Rectal smooth muscle tissue (tissue), 1 donor: ENCODE measurements around the gene SCUBE3.

Experiments
- H3K27ac ChIP-seq: one replicate; pipeline ENCODE4 v1.7.0; 2013; ENCODE audit warnings: low read depth, low read length, inconsistent platforms
- H3K27me3 ChIP-seq: one replicate; pipeline ENCODE4 v1.7.0; 2013; ENCODE audit warnings: low read length; ENCODE audit not compliant: control insufficient read depth, insufficient read depth
- H3K36me3 ChIP-seq: one replicate; pipeline ENCODE4 v1.7.0; 2013; ENCODE audit warnings: low read length; ENCODE audit not compliant: control insufficient read depth, insufficient read depth
- H3K4me1 ChIP-seq: one replicate; pipeline ENCODE4 v1.7.0; 2013; ENCODE audit warnings: low read length; ENCODE audit not compliant: control insufficient read depth, insufficient read depth
- H3K4me3 ChIP-seq: one replicate; pipeline ENCODE4 v1.7.0; 2013; ENCODE audit warnings: low read length
- H3K9ac ChIP-seq: one replicate; pipeline ENCODE4 v1.7.0; 2013; ENCODE audit warnings: low read length

SCUBE3 gene

GRCh38 chr6:35184580-35185301, 29.0 kb upstream of the SCUBE3 start:
- Histone ChIP-seq H3K27ac (no peak overlapping the region), H3K36me3 (no peaks in the 10 kb centered on the region), H3K4me1 (peaks cover 8% of the 10 kb centered on the region), H3K27me3 (no peaks in the 10 kb centered on the region), H3K4me3 (no peak overlapping the region), H3K9ac (no peak overlapping the region)

- H3K27ac ChIP-seq = no peak overlapping the region
- no peaks in the 10 kb centered on the region for H3K36me3 ChIP-seq
- H3K27me3 ChIP-seq = no peaks in the 10 kb centered on the region
- H3K9ac ChIP-seq = no peak overlapping the region
- peaks cover 8% of the 10 kb centered on the region for H3K4me1 ChIP-seq
- no peak overlapping the region for H3K4me3 ChIP-seq
Measured at GRCh38 chr6:35185302-35185681, 28.5 kb upstream of the SCUBE3 start.

GRCh38 chr6:35185971-35186370, 27.8 kb upstream of the SCUBE3 start:
- H3K4me1 ChIP-seq = peaks cover 8% of the 10 kb centered on the region

GRCh38 chr6:35186571-35186970, 27.2 kb upstream of the SCUBE3 start:
- H3K27me3 ChIP-seq = no peaks in the 10 kb centered on the region
- H3K36me3 ChIP-seq = no peaks in the 10 kb centered on the region
- peaks cover 5% of the 10 kb centered on the region for H3K4me1 ChIP-seq
- H3K27ac ChIP-seq = no peak overlapping the region
- H3K9ac ChIP-seq = no peak overlapping the region
- H3K4me3 ChIP-seq = no peak overlapping the region

More at GRCh38 chr6:35185971-35186370, 27.8 kb upstream of the SCUBE3 start:
- Histone ChIP-seq H3K4me3 (no peak overlapping the region), H3K9ac (no peak overlapping the region), H3K27me3 (no peaks in the 10 kb centered on the region), H3K36me3 (no peaks in the 10 kb centered on the region), H3K27ac (no peak overlapping the region)

GRCh38 chr6:35188886-35189285, 24.9 kb upstream of the SCUBE3 start:
- no peak overlapping the region for H3K4me3 ChIP-seq
- no peaks in the 10 kb centered on the region for H3K36me3 ChIP-seq
- H3K9ac ChIP-seq = no peak overlapping the region
- no peak overlapping the region for H3K27ac ChIP-seq
- H3K27me3 ChIP-seq = no peaks in the 10 kb centered on the region
- no peaks in the 10 kb centered on the region for H3K4me1 ChIP-seq

- H3K9ac ChIP-seq = no peak overlapping the region
- no peak overlapping the region for H3K4me3 ChIP-seq
- H3K36me3 ChIP-seq = no peaks in the 10 kb centered on the region
- H3K27ac ChIP-seq = no peak overlapping the region
- no peaks in the 10 kb centered on the region for H3K27me3 ChIP-seq
- H3K4me1 ChIP-seq = no peaks in the 10 kb centered on the region
Measured at GRCh38 chr6:35190306-35190705, 23.4 kb upstream of the SCUBE3 start.

GRCh38 chr6:35191889-35192288, 21.9 kb upstream of the SCUBE3 start:
- Histone ChIP-seq H3K4me3 (no peak overlapping the region), H3K9ac (no peak overlapping the region), H3K4me1 (no peaks in the 10 kb centered on the region), H3K27ac (no peak overlapping the region), H3K27me3 (no peaks in the 10 kb centered on the region), H3K36me3 (no peaks in the 10 kb centered on the region)

GRCh38 chr6:35192301-35192860, 21.4 kb upstream of the SCUBE3 start:
- H3K27me3 ChIP-seq = no peaks in the 10 kb centered on the region
- H3K27ac ChIP-seq = no peak overlapping the region
- H3K4me1 ChIP-seq = no peaks in the 10 kb centered on the region
- H3K36me3 ChIP-seq = no peaks in the 10 kb centered on the region
- H3K4me3 ChIP-seq = no peak overlapping the region
- no peak overlapping the region for H3K9ac ChIP-seq

GRCh38 chr6:35194390-35194789, 19.4 kb upstream of the SCUBE3 start:
- Histone ChIP-seq H3K4me3 (no peak overlapping the region), H3K9ac (no peak overlapping the region), H3K27me3 (no peaks in the 10 kb centered on the region), H3K4me1 (no peaks in the 10 kb centered on the region), H3K27ac (no peak overlapping the region), H3K36me3 (no peaks in the 10 kb centered on the region)

GRCh38 chr6:35195120-35195780, 18.5 kb upstream of the SCUBE3 start:
- Histone ChIP-seq H3K27me3 (no peaks in the 10 kb centered on the region), H3K9ac (no peak overlapping the region), H3K36me3 (no peaks in the 10 kb centered on the region), H3K4me1 (no peaks in the 10 kb centered on the region), H3K4me3 (no peak overlapping the region), H3K27ac (no peak overlapping the region)

- Histone ChIP-seq H3K27ac (no peak overlapping the region), H3K9ac (no peak overlapping the region), H3K4me1 (no peaks in the 10 kb centered on the region), H3K4me3 (no peak overlapping the region), H3K27me3 (no peaks in the 10 kb centered on the region), H3K36me3 (no peaks in the 10 kb centered on the region)
Measured at GRCh38 chr6:35197196-35197595, 16.6 kb upstream of the SCUBE3 start.

- Histone ChIP-seq H3K27ac (no peak overlapping the region), H3K4me3 (no peak overlapping the region), H3K9ac (no peak overlapping the region), H3K36me3 (no peaks in the 10 kb centered on the region), H3K27me3 (no peaks in the 10 kb centered on the region), H3K4me1 (no peaks in the 10 kb centered on the region)
Measured at GRCh38 chr6:35199866-35200265, 13.9 kb upstream of the SCUBE3 start.
